HEK293T (cell line): ENCODE data around the gene RASA2.

Experiments
- ARNT ChIP-seq: fragments of 450-650 bp; IDR thresholded peaks from 2 replicates; pipeline ENCODE4 v1.6.1; 2017; ENCODE audit warnings: mild to moderate bottlenecking
- PKNOX1 ChIP-seq: fragments of 450-650 bp; IDR thresholded peaks from 2 replicates; pipeline ENCODE4 v1.6.1; 2016
- TARDBP ChIP-seq: fragments of 450-650 bp; IDR thresholded peaks from 2 replicates; pipeline ENCODE4 v1.6.1; 2016

GRCh38 chr3:141540531-141540930 lies 53.7 kb downstream of the RASA2 start:
- TF ChIP-seq TARDBP (no peak), ARNT (no peak), PKNOX1 (no peak)
